HG03025 (cell line): ENCODE data around the gene SUN5.

Source experiments
- ATAC-seq: cut with Tn5 transposase; IDR thresholded peaks from one replicate; pipeline ENCODE4 v1.9.1; 2021; ENCODE audit warnings: mild to moderate bottlenecking, moderate library complexity; ENCODE audit not compliant: unreplicated experiment, low FRiP score

The SUN5 gene

GRCh38 chr20:33026779-33027759 lies 22.8 kb upstream of the SUN5 start:
- no peak for ATAC-seq

GRCh38 chr20:33026072-33026778 lies 22.0 kb upstream of the SUN5 start:
- no peak for ATAC-seq

DNA sequence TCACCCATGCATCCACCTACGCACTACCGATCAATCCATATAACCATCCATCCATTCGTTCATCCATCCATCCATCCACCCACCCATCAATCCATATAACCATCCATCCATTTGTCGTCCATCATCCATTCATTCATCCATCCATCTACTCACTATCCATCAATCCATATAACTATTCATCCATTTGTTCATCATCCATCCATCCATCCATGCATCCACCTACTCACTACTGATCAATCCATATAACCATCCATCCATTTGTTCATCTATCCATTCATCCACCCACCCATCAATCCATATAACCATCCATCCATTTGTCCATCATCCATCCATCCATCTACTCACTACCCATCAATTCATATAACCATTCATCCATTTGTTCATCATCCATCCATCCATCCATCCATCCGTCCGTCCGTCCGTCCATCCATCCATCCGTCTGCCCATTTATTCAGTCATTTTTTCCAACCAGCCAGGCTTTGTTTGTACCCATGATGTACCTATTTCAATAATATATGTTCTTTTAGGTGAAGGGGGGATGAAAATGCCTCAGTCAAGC lies 21.2 kb upstream of the SUN5 start:
- no peak for ATAC-seq

GRCh38 chr20:33024609-33025317 lies 20.5 kb upstream of the SUN5 start:
- ATAC-seq = no peak

DNA sequence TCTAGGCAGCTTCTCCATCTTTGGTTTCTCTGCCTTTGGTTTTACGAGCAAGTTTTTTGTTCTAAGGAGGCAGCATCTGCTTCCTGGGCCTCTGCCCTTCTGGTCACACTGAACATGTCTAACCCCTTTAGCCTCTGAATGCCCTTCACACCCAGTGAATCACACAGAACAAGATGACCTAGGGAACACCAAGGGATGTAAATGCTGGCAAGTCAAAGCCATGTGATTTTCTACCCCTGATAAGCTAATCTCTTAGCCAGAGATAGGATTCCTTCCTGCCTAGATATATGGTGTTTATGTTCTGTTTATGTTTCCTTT lies 20.0 kb upstream of the SUN5 start:
- no peak for ATAC-seq

DNA sequence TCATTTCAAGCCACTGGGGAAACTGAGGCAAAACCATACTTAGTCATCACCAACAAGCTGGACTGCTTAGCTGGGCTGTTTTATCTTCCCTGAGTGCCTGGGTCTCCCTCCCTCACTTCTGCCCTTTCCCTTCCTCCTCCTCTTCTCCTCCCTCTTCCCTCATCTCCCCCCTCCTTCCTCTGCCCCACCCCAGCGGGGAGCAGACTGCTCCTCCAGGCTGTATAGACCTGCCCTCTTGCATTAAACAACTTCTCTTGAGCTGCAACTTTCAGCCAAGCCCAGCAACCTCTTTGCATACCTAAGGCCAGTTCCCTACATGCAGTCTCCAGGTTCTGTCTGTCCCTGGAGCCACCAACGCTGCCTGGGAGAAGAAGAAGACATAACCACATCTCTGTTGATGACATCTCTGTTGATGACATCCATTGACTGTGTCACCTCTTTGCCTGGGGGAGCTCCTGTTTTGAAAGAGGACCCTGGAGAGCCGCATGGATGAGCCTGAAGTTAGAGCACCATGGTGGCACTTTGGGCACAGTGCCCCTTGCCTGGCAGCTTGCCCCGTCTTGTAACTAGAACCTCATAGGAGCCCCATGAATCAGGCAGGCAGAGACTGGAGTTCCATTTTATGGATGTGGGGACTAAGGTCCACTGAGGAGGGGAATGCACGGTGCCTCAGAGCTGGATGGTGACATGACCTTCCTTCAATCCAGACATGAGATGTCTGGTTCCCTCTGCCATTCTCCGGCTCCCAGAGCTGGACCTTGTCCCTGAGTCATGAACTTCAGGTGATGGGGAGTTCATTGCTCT lies 19.4 kb upstream of the SUN5 start:
- no peak for ATAC-seq

GRCh38 chr20:33022694-33023438 lies 18.6 kb upstream of the SUN5 start:
- ATAC-seq = no peak

- no peak for ATAC-seq
Measured at GRCh38 chr20:33022289-33022688, 18.1 kb upstream of the SUN5 start.

DNA sequence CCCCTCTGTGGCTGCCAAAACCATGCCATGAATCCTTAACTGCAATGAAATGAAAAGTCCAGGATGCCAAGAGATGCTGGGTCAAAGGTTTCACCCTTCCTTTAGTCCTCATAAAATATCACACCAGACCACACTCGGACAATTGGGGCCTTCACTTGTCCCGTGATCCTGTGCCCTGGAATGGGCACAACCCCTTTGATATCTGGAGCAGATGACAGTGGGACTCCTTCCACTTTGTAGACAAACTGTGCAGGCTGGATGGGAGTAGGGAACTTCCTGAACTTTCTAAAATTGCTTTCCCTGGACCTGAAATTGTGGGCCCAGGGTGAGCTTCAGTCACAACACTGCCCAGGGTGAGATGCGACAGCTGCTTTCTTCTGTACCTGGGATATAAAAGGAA lies 17.6 kb upstream of the SUN5 start:
- ATAC-seq = no peak

DNA sequence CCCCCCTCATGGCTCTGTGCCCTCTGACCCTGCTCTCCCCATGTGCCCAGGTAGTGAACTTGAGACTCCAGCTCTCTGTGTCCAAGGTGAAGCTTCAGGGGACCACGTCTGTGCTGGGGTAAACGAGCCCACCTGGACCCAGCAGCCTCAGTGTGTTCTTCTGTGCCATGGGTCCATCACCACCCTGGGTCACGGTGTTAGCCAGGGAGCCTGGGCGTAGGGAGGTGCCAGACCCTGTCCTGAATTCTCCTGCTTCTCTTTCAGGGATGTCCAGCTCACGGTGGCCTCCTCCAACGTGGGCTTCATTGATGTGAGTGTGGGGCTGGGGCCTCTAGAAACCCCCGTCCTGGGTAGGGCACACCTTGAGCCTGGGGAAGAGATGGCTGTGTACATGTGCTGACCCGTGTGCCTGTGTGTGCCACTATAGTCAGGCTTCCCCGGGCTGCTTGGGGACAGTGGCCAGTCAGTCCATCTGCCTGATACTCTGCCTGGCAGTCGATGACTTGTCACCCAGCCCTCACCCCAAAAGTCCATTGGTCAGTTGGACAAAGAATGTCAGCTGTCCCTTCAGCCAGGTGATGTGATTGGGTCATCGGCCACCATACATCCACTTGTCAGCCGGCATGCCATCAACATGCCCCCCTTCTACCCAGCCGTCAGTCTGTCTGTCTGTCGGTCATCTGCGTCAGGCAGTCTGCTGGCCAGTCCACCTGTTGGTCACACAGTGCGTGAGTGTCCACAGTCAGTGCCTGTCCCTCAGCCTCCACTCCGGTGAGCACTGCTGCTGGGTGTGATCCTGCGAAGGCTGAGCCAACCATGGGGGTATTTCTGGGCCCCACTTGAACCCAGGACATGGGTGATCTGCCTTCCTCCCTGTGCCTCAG lies 16.3 kb upstream of the SUN5 start:
- no peak for ATAC-seq

DNA sequence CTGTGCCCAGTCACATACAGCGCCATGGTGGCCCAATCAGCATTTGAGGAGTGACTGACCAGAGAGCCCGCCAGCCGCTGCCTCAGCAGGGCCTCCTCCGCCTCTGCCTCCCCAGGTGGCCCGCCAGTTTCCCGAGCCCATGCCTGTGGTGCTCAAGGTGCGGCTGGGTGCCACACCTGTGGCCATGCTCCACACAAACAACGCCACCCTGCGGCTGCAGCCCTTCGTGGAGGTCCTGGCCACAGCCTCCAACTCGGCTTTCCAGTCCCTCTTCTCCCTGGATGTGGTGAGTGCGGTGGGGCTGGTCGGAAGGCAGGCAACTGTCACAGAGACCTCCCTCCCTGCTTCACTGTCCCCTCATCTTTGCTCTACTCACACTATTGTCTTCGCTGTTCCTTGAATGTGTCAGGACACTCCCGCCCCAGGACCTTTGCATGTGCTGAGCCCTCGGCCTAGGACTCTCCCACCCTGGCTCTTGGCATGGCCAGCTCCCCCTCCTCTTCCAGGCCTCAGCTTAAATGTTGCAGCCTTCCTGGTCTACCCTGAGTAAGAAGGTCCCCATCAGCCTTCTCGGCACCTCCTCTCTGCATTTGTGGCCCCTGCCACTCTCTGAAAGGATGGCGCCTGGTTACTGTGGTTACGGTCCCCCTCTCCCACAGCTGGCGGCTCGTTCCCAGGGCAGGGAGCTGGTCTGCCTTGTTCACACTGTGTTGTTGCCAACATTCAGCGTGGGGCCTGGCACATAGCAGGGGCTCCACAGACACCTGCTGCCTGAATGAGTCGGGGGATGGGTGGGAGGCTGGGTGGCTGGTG lies 15.4 kb upstream of the SUN5 start:
- ATAC-seq = no peak

GRCh38 chr20:33018169-33018931 lies 14.1 kb upstream of the SUN5 start:
- ATAC-seq = no peak

DNA sequence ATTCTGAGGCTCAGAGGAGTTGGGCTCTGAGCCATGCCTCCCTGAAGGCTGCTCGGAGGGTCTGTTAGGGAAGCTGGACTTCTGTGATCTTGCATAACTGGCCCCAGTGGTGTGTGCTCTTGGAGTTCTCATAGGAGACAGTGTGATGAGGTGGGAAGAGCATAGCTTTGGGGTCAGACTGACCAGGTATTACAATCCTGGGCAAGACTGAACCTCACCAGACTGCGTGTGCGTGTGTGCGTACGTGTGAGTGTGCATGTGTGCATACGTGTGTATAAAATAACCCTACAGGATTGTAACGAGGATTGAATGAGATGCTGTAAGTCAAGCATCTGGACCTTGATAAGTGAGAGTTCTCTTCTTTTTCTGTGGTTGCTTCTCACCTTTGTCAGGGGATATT lies 13.3 kb upstream of the SUN5 start:
- ATAC-seq = no peak

DNA sequence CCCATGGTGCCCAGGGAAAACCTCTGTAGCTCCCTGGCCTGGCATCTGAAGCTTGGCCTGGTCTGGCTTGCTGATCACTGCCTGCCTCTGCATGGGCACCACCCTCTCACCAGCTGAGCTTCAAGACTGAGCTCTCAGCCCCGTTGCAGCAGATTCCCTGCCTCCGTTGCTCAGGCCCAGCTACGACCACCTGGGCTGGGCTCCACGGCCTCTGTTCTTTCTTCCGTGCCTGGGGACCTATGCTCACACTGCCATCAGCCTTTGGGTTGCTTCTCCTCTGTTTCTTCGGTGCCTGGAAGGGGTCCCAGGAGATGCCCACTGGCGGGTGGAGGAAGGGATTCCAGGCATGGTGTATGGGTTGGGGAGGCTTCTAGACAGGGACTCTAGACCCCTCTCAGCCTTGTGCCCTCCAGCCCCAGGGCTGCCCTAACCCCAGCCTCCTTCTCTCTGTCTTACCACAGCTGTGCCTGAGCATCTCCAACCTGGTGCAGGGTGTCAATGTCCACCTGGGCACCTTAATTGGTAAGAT lies 12.4 kb upstream of the SUN5 start:
- ATAC-seq = no peak

- no peak for ATAC-seq
Measured at GRCh38 chr20:33015700-33016580, 11.7 kb upstream of the SUN5 start.

DNA sequence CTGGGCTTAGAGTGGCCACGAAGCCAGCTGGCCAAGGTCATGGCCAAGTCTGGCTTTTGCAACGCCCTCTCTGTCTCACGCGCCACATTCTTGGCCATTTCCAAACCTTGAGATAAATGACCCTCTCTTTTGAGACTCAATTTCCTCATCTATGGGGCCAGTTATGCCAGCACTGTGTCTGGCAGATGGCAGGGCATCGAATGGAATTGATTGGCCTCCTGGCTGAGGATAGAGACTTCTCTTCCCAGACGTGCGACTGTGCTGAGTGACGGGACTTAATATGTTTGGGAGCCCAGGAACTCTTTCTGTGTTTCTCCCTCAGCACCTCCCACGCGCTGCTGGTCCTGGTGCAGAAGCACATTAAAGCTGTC lies 10.9 kb upstream of the SUN5 start:
- ATAC-seq = no peak
